SU-DHL-6 (cell line): Measurements from ENCODE around the gene MTHFD2.

ENCODE experiments used
- EZH2phosphoT487 ChIP-seq: fragments of 200-600 bp; sonication (generic), shearing (Covaris generic); conservative IDR thresholded peaks from 2 replicates; pipeline ENCODE4 v1.6.1; 2018; ENCODE audit warnings: mild to moderate bottlenecking, antibody characterized with exemption, low read length, moderate library complexity, mixed read lengths
- TF ChIP-seq, protein P1 (sequence below): fragments of 200-600 bp; sonication (generic); IDR thresholded peaks from one replicate; pipeline ENCODE4 v1.5.1; 2017; ENCODE audit warnings: antibody characterized with exemption, mild to moderate bottlenecking, low read length, moderate library complexity; ENCODE audit not compliant: insufficient read depth, poor library complexity, severe bottlenecking

DNA sequence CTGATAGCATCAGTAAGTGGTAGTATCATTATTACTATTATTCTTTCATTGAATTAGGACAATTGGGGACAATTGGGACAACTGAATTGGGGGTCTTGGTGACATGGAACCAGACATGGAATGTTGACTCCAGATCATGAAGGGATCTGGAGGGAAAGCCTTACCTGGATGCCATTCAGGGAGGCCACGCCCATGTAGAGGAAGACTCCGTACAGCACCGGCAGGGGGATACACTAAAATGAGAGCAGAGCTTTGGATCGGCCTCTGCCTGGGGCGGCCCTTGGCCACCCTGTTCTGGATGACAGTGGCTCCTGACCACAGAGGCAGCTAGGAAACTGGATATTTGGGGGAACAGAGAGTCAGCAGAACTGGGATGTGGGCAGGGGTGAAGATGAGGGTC lies 29.2 kb downstream of the MTHFD2 start:
- TF ChIP-seq, protein P1, sequence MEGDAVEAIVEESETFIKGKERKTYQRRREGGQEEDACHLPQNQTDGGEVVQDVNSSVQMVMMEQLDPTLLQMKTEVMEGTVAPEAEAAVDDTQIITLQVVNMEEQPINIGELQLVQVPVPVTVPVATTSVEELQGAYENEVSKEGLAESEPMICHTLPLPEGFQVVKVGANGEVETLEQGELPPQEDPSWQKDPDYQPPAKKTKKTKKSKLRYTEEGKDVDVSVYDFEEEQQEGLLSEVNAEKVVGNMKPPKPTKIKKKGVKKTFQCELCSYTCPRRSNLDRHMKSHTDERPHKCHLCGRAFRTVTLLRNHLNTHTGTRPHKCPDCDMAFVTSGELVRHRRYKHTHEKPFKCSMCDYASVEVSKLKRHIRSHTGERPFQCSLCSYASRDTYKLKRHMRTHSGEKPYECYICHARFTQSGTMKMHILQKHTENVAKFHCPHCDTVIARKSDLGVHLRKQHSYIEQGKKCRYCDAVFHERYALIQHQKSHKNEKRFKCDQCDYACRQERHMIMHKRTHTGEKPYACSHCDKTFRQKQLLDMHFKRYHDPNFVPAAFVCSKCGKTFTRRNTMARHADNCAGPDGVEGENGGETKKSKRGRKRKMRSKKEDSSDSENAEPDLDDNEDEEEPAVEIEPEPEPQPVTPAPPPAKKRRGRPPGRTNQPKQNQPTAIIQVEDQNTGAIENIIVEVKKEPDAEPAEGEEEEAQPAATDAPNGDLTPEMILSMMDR = no peak
- TF ChIP-seq EZH2phosphoT487 = no peak
